ENCODE data around the gene STX10. TPM values are rescaled to one million over a fixed set of nuclear protein-coding genes. Genes with fewer than 3 reads are reported as not detected.

STX10 gene
- total and polyA plus RNA-seq, 9 of the 15 experiments (the other 6 are each of a cell fraction or from before 2014, with no cell fraction given), result 0.51 to 66.3 (median 31.0) TPM

DNA sequence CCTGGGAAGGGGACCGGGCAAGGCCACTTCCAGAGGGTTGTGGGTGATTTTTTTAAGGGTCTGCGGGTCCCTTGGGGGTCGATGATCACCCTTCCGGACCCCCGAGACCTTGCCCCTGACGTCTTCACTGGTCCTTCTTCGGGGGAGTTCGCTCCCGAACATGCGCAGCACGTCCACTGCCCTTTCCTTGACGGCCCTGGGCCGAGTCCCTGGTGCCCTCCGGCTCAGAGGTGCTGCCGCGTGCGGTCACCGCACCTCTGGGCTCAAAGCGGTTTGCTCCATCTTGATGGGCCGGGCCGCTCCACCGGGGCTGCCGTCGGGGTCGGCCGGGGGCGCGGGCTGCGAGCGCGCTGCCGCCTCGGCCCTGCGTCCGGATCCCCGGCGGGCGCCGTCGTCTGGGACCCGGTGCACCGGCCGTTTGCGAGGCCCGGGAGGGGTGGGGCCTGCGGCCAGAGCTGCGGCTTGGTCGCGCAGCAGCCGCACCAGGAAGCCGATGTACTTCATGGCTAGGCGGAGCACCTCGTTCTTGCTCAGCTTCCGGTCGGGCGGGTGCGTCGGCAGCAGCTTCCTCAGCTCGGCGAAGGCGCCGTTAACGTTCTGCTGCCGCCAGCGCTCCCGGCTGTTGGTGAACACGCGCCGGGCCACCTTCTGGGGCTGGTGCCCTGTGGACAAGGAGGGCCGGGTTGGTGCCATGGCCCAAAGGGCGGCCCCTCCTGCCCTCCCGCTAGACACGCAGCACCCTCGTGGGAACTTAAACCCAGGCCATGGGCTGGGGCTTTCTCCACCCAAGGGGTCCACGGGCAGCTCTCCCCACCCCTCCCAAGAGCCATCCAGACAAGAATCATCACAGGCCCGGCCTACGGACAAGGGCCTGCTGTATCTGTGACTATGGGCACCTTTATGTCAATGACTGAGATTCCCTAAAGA, 50.8 kb downstream of the STX10 start (continued):
- TF ChIP-seq, protein P1, sequence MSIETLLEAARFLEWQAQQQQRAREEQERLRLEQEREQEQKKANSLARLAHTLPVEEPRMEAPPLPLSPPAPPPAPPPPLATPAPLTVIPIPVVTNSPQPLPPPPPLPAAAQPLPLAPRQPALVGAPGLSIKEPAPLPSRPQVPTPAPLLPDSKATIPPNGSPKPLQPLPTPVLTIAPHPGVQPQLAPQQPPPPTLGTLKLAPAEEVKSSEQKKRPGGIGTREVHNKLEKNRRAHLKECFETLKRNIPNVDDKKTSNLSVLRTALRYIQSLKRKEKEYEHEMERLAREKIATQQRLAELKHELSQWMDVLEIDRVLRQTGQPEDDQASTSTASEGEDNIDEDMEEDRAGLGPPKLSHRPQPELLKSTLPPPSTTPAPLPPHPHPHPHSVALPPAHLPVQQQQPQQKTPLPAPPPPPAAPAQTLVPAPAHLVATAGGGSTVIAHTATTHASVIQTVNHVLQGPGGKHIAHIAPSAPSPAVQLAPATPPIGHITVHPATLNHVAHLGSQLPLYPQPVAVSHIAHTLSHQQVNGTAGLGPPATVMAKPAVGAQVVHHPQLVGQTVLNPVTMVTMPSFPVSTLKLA (conservative IDR thresholded peaks at IDR 0.05), result peak; percentile 32 to 66; a peak in 2 of 4 replicates
- TF ChIP-seq ZFP1 (CRISPR knock-in tag; IDR thresholded peaks at IDR 0.05), result no peak
- no peak for TF ChIP-seq RCOR1 (IDR thresholded peaks at IDR 0.05; ENCODE audit: borderline replicate concordance in 1 of 2, low read depth in 2 of 2, low read length in 2 of 2)
- no peak for TF ChIP-seq TAF15 (IDR thresholded peaks at IDR 0.05; ENCODE audit: low read depth, low read length)
- no peak; the same call in 1 of the 2 replicates for TF ChIP-seq RFX7 (CRISPR knock-in tag; IDR thresholded peaks at IDR 0.05)
- TF ChIP-seq, protein P2, sequence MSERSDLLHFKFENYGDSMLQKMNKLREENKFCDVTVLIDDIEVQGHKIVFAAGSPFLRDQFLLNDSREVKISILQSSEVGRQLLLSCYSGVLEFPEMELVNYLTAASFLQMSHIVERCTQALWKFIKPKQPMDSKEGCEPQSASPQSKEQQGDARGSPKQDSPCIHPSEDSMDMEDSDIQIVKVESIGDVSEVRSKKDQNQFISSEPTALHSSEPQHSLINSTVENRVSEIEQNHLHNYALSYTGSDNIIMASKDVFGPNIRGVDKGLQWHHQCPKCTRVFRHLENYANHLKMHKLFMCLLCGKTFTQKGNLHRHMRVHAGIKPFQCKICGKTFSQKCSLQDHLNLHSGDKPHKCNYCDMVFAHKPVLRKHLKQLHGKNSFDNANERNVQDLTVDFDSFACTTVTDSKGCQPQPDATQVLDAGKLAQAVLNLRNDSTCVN (CRISPR knock-in tag; IDR thresholded peaks at IDR 0.05), result no peak
- no peak for TF ChIP-seq CCAR2 (IDR thresholded peaks at IDR 0.05; ENCODE audit: low read depth, low read length)
- no peak for TF ChIP-seq SNIP1 (IDR thresholded peaks at IDR 0.05; ENCODE audit: low read depth)
- TF ChIP-seq, protein P3, sequence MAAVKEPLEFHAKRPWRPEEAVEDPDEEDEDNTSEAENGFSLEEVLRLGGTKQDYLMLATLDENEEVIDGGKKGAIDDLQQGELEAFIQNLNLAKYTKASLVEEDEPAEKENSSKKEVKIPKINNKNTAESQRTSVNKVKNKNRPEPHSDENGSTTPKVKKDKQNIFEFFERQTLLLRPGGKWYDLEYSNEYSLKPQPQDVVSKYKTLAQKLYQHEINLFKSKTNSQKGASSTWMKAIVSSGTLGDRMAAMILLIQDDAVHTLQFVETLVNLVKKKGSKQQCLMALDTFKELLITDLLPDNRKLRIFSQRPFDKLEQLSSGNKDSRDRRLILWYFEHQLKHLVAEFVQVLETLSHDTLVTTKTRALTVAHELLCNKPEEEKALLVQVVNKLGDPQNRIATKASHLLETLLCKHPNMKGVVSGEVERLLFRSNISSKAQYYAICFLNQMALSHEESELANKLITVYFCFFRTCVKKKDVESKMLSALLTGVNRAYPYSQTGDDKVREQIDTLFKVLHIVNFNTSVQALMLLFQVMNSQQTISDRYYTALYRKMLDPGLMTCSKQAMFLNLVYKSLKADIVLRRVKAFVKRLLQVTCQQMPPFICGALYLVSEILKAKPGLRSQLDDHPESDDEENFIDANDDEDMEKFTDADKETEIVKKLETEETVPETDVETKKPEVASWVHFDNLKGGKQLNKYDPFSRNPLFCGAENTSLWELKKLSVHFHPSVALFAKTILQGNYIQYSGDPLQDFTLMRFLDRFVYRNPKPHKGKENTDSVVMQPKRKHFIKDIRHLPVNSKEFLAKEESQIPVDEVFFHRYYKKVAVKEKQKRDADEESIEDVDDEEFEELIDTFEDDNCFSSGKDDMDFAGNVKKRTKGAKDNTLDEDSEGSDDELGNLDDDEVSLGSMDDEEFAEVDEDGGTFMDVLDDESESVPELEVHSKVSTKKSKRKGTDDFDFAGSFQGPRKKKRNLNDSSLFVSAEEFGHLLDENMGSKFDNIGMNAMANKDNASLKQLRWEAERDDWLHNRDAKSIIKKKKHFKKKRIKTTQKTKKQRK (IDR thresholded peaks at IDR 0.05; ENCODE audit: borderline replicate concordance, low read depth, low read length), result no peak
- TF ChIP-seq CHCHD3 (CRISPR knock-in tag; IDR thresholded peaks at IDR 0.05), result no peak
- no peak for TF ChIP-seq BCL6 (CRISPR knock-in tag; IDR thresholded peaks at IDR 0.05)
- 0 out of 2 replicates have a peak, but pooled peaks have one; percentile 11 for TF ChIP-seq ZFPM2 (CRISPR knock-in tag; IDR thresholded peaks at IDR 0.05)
- TF ChIP-seq DDX20 (tag; IDR thresholded peaks at IDR 0.05; ENCODE audit: low read depth), result no peak
- peak; percentile 84 for TF ChIP-seq POLR2G (IDR thresholded peaks at IDR 0.05; ENCODE audit: low read depth, low read length)
- TF ChIP-seq ZNF354B (CRISPR knock-in tag; IDR thresholded peaks at IDR 0.05), result no peak
- TF ChIP-seq FOS (IDR thresholded peaks at IDR 0.05; ENCODE audit: extremely low read depth, insufficient read length), result no peak
- no peak for TF ChIP-seq KAT2B (IDR thresholded peaks at IDR 0.05; ENCODE audit: low read depth, low read length)
- TF ChIP-seq, protein P4, sequence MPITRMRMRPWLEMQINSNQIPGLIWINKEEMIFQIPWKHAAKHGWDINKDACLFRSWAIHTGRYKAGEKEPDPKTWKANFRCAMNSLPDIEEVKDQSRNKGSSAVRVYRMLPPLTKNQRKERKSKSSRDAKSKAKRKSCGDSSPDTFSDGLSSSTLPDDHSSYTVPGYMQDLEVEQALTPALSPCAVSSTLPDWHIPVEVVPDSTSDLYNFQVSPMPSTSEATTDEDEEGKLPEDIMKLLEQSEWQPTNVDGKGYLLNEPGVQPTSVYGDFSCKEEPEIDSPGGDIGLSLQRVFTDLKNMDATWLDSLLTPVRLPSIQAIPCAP (CRISPR knock-in tag; IDR thresholded peaks at IDR 0.05; ENCODE audit: borderline replicate concordance), result no peak
- TF ChIP-seq, protein P5, sequence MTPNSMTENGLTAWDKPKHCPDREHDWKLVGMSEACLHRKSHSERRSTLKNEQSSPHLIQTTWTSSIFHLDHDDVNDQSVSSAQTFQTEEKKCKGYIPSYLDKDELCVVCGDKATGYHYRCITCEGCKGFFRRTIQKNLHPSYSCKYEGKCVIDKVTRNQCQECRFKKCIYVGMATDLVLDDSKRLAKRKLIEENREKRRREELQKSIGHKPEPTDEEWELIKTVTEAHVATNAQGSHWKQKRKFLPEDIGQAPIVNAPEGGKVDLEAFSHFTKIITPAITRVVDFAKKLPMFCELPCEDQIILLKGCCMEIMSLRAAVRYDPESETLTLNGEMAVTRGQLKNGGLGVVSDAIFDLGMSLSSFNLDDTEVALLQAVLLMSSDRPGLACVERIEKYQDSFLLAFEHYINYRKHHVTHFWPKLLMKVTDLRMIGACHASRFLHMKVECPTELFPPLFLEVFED (CRISPR knock-in tag; conservative IDR thresholded peaks at IDR 0.05), result no peak

Measured in K562 (cell line).